ENCODE measurements around the gene INPP4B.

The INPP4B gene

DNA sequence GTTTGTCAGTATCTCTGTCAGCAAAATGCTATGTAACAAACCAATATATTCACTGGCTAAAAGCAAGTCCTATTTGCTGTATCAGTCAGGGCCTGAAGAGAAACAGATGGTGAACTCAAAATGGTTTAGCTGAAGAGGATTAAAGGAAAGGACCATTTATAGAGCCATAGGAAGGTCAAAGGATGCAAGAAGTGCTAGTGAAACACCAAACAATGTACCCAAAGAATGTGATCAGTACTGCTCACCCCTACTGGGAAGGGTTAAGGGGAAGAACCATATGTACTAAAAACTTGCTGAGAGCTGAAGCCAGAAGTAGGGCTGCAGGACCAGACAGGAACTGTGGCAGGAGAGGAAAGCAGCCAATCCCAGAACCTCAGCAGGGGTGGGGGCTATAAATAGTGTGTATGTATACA lies 479.3 kb downstream of the INPP4B start:
- no peaks in the 10 kb centered on the region for H3K4me1 ChIP-seq (ENCODE audit: low read depth, poor library complexity, severe bottlenecking)
- TF ChIP-seq, protein P1, sequence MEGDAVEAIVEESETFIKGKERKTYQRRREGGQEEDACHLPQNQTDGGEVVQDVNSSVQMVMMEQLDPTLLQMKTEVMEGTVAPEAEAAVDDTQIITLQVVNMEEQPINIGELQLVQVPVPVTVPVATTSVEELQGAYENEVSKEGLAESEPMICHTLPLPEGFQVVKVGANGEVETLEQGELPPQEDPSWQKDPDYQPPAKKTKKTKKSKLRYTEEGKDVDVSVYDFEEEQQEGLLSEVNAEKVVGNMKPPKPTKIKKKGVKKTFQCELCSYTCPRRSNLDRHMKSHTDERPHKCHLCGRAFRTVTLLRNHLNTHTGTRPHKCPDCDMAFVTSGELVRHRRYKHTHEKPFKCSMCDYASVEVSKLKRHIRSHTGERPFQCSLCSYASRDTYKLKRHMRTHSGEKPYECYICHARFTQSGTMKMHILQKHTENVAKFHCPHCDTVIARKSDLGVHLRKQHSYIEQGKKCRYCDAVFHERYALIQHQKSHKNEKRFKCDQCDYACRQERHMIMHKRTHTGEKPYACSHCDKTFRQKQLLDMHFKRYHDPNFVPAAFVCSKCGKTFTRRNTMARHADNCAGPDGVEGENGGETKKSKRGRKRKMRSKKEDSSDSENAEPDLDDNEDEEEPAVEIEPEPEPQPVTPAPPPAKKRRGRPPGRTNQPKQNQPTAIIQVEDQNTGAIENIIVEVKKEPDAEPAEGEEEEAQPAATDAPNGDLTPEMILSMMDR (conservative IDR thresholded peaks at IDR 0.05; ENCODE audit: low read depth, low read length) = no peak
- no peaks in the 10 kb centered on the region for H3K36me3 ChIP-seq (ENCODE audit: insufficient read depth)
- no peak overlapping the region for H3K9ac ChIP-seq
- H3K27me3 ChIP-seq (ENCODE audit: insufficient read depth, low read depth) = no peaks in the 10 kb centered on the region
- H3K4me3 ChIP-seq (IDR thresholded peaks at IDR 0.05; ENCODE audit: insufficient read depth, low read depth, low read length) = no peak overlapping the region
- no peak overlapping the region for H2AFZ ChIP-seq (ENCODE audit: low read depth)
- no peaks in the 10 kb centered on the region for H4K20me1 ChIP-seq (ENCODE audit: insufficient read depth)
- no peaks in the 10 kb centered on the region for H3K79me2 ChIP-seq (ENCODE audit: insufficient read depth, low read depth)
- no peak overlapping the region for H3K4me2 ChIP-seq
- H3K27ac ChIP-seq = no peak overlapping the region

DNA sequence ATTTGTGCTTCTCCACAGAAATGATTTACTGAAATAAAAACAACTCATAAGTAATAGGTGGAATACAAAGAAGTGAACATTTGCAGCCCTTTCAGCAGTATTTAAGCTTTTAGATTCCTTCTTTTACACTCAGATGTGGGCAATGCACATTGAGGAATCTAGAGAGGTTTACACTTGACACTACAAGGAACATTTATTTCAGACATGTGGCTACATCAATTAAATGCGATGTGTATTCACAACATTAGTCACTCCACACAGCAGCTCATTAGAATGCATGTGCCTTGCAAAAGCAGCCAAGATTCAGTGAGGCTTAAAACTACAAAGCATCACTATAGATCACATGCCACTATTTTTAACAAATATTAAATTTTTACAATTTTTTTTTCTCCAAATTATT lies 480.7 kb downstream of the INPP4B start:
- no peak overlapping the region for H3K4me2 ChIP-seq
- H3K9ac ChIP-seq = no peak overlapping the region
- H2AFZ ChIP-seq (ENCODE audit: low read depth) = no peak overlapping the region
- H3K27me3 ChIP-seq (ENCODE audit: insufficient read depth, low read depth) = no peaks in the 10 kb centered on the region
- no peaks in the 10 kb centered on the region for H3K4me1 ChIP-seq (ENCODE audit: low read depth, poor library complexity, severe bottlenecking)
- no peaks in the 10 kb centered on the region for H4K20me1 ChIP-seq (ENCODE audit: insufficient read depth)
- no peak overlapping the region for H3K27ac ChIP-seq
- H3K4me3 ChIP-seq (IDR thresholded peaks at IDR 0.05; ENCODE audit: insufficient read depth, low read depth, low read length) = no peak overlapping the region
- no peaks in the 10 kb centered on the region for H3K79me2 ChIP-seq (ENCODE audit: insufficient read depth, low read depth)
- no peaks in the 10 kb centered on the region for H3K36me3 ChIP-seq (ENCODE audit: insufficient read depth)
- TF ChIP-seq, protein P1 (conservative IDR thresholded peaks at IDR 0.05; ENCODE audit: low read depth, low read length) = no peak

DNA sequence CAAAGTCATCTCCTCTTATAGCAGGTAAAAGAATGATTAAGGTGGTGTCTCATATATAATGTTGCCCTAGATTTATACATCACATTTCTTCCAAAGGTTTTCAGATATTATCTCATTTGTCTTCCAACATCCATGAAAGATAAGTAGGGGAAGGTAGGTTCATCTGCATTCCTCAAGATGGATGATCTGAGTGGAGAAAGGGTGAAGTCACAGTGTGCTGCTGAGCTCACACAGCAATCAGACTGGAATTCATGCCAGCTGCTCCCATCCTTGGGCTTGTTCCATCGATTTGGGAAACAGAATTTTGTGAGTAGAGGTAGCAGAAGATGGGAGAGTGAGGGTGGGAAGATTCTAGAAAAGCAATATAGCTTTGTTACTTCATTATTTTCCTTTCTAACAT lies 482.4 kb downstream of the INPP4B start:
- Histone ChIP-seq H3K4me3 (IDR thresholded peaks at IDR 0.05; ENCODE audit: insufficient read depth, low read depth, low read length) (no peak overlapping the region), H2AFZ (ENCODE audit: low read depth) (no peak overlapping the region), H3K27me3 (ENCODE audit: insufficient read depth, low read depth) (no peaks in the 10 kb centered on the region), H3K27ac (no peak overlapping the region), H3K9ac (no peak overlapping the region), H3K4me1 (ENCODE audit: low read depth, poor library complexity, severe bottlenecking) (no peaks in the 10 kb centered on the region), H3K79me2 (ENCODE audit: insufficient read depth, low read depth) (no peaks in the 10 kb centered on the region), H3K36me3 (ENCODE audit: insufficient read depth) (no peaks in the 10 kb centered on the region), H4K20me1 (ENCODE audit: insufficient read depth) (no peaks in the 10 kb centered on the region), H3K4me2 (no peak overlapping the region)
- TF ChIP-seq, protein P1 (conservative IDR thresholded peaks at IDR 0.05; ENCODE audit: low read depth, low read length) = no peak

DNA sequence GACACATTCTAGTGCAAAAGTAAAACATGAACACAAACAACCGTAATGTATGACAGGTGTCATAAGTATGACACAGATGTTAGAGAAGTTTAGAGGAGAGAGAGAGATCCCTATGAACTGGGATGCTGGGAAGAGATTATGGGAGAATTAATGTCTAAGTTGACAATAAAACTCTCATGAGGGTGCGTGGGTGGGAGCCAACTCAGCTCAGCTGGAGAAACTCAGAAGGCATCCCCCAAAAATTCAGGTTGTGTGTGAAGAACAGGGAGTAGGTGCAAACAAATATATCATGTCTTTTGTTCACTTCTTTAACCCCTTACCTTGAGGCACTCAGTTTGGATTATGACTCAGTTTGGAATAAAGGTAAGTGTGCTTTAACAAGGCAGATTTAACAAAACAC lies 484.1 kb downstream of the INPP4B start:
- TF ChIP-seq, protein P1 (conservative IDR thresholded peaks at IDR 0.05; ENCODE audit: low read depth, low read length) = no peak

More for the DNA sequence above, 484.1 kb downstream of the INPP4B start:
- H3K27ac ChIP-seq = no peak overlapping the region
- no peak overlapping the region for H3K4me3 ChIP-seq (IDR thresholded peaks at IDR 0.05; ENCODE audit: insufficient read depth, low read depth, low read length)
- H3K79me2 ChIP-seq (ENCODE audit: insufficient read depth, low read depth) = no peaks in the 10 kb centered on the region
- H3K9ac ChIP-seq = no peak overlapping the region
- no peaks in the 10 kb centered on the region for H3K27me3 ChIP-seq (ENCODE audit: insufficient read depth, low read depth)
- no peak overlapping the region for H2AFZ ChIP-seq (ENCODE audit: low read depth)
- no peaks in the 10 kb centered on the region for H3K36me3 ChIP-seq (ENCODE audit: insufficient read depth)
- no peak overlapping the region for H3K4me2 ChIP-seq
- no peaks in the 10 kb centered on the region for H3K4me1 ChIP-seq (ENCODE audit: low read depth, poor library complexity, severe bottlenecking)
- no peaks in the 10 kb centered on the region for H4K20me1 ChIP-seq (ENCODE audit: insufficient read depth)

All from KMS-11 (cell line).